ENCODE measurements around the gene SLC39A2. TPM values are rescaled to one million over a fixed set of nuclear protein-coding genes. Genes with fewer than 3 reads are reported as not detected.
A peak's percentile ranks its signal among the peaks of the same experiment; 100 is the strongest.
"Not testable (repeated sequence)": the region's sequence is repeated elsewhere in the genome, so short reads cannot be mapped to it uniquely, and the experiment has no call there.

Gene SLC39A2
- 1 to 10 TPM in 2 of 4 donors, not detected in 2; 1.0 to 1.1 TPM for total RNA-seq

- H3K9me3 ChIP-seq: no peaks in the 10 kb centered on the region
- H3K4me3 ChIP-seq: no peak within 1 kb of the TSS
- H3K27ac ChIP-seq: peak within 1 kb of the TSS in 1 of 4 donors; percentile 32
- H3K4me1 ChIP-seq: peaks cover 0 to 19% (median 0%) of the 10 kb centered on the region in 4 donors
- no peaks in the 10 kb centered on the region for H3K27me3 ChIP-seq
- TF ChIP-seq CTCF (IDR thresholded peaks at IDR 0.05) (no peak), POLR2A (IDR thresholded peaks at IDR 0.05) (peak in 1 of 2 donors; percentile 25)
- H3K36me3 ChIP-seq: peaks cover 0 to 33% (median 0%) of the 10 kb centered on the region in 3 donors
- DNase-seq: peak in 2 of 3 donors; percentile 65 to 66
Observed at GRCh38 chr14:20998674-20999366, at the start of gene SLC39A2. TSS of gene SLC39A2 (plus strand) at chr14:20999293. CDS start at chr14:20999447, 154 bp downstream.

GRCh38 chr14:20954736-20955537, 44.2 kb upstream of the SLC39A2 start, which contains the start of gene RNASE2:
TSS of gene RNASE2 (plus strand) at chr14:20955487. CDS start at chr14:20955772, 285 bp downstream.
- not testable (repeated sequence) for DNase-seq, H3K4me3 ChIP-seq, H3K9me3 ChIP-seq, H3K27ac ChIP-seq, H3K4me1 ChIP-seq, H3K36me3 ChIP-seq, H3K27me3 ChIP-seq

- not testable (repeated sequence) for DNase-seq, H3K27ac ChIP-seq
Observed at GRCh38 chr14:20955538-20955873, 43.6 kb upstream of the SLC39A2 start.

GRCh38 chr14:20956376-20956976, 42.6 kb upstream of the SLC39A2 start:
- Histone ChIP-seq H3K27ac (no peak overlapping the region), H3K36me3 (no peaks in the 10 kb centered on the region), H3K27me3 (no peaks in the 10 kb centered on the region), H3K9me3 (no peaks in the 10 kb centered on the region), H3K4me1 (no peaks in the 10 kb centered on the region), H3K4me3 (no peak overlapping the region)
- no peak for DNase-seq
- no peak for TF ChIP-seq POLR2A (IDR thresholded peaks at IDR 0.05)

More at GRCh38 chr14:20955538-20955873, 43.6 kb upstream of the SLC39A2 start:
- H3K4me1 ChIP-seq, H3K36me3 ChIP-seq, H3K4me3 ChIP-seq, H3K9me3 ChIP-seq, H3K27me3 ChIP-seq: not testable (repeated sequence)

GRCh38 chr14:20958946-20959345, 40.1 kb upstream of the SLC39A2 start:
- H3K36me3 ChIP-seq, H3K9me3 ChIP-seq, H3K27me3 ChIP-seq, H3K4me1 ChIP-seq, DNase-seq, H3K27ac ChIP-seq, H3K4me3 ChIP-seq: not testable (repeated sequence)

GRCh38 chr14:20969336-20969735, 29.8 kb upstream of the SLC39A2 start:
- H3K4me3 ChIP-seq: no peak overlapping the region
- H3K27me3 ChIP-seq: no peaks in the 10 kb centered on the region
- no peak for DNase-seq
- no peak overlapping the region for H3K27ac ChIP-seq
- no peaks in the 10 kb centered on the region for H3K9me3 ChIP-seq
- peaks cover 0 to 4% (median 2%) of the 10 kb centered on the region in 4 donors for H3K4me1 ChIP-seq
- TF ChIP-seq CTCF (IDR thresholded peaks at IDR 0.05) (no peak), POLR2A (IDR thresholded peaks at IDR 0.05) (no peak)
- no peaks in the 10 kb centered on the region for H3K36me3 ChIP-seq

GRCh38 chr14:20970647-20970982, 28.5 kb upstream of the SLC39A2 start:
- H3K27ac ChIP-seq: peak overlapping the region in 3 of 4 donors; percentile 33 to 73 (median 51)
- no peaks in the 10 kb centered on the region for H3K27me3 ChIP-seq
- H3K36me3 ChIP-seq: no peaks in the 10 kb centered on the region
- peak overlapping the region; percentile 49 to 65 (median 60) for H3K4me3 ChIP-seq
- TF ChIP-seq POLR2A (IDR thresholded peaks at IDR 0.05) (no peak), CTCF (IDR thresholded peaks at IDR 0.05) (no peak)
- DNase-seq: no peak
- H3K4me1 ChIP-seq: peaks cover 0 to 4% (median 2%) of the 10 kb centered on the region in 4 donors
- no peaks in the 10 kb centered on the region for H3K9me3 ChIP-seq
